Endometrial microvascular endothelial cells (primary cell): ENCODE measurements around the gene LAMA5. TPM values are rescaled to one million over a fixed set of nuclear protein-coding genes. Genes with fewer than 3 reads are reported as not detected.

Experiments
- in situ Hi-C: cut with HindIII; loops from 2 replicates; pipeline ENCODE4 v1.10.0; 2017; ENCODE audit warnings: low sequenced_read_pairs, low pct_unique_long_range_greater_than_20kb; ENCODE audit errors: inconsistent ontology term
- total RNA-seq: library from RNA; depleted of rRNA; stranded (reverse); fragments of >200 nt; gene quantifications from one replicate; pipeline ENCODE4 v1.2.3, GENCODE V29; 2015; ENCODE audit errors: inconsistent ontology term

LAMA5 gene
- total RNA-seq, 1 donor from 2014 or later = 132 TPM

GRCh38 chr20:62352402-62353288 lies 14.5 kb downstream of the LAMA5 start:
- in situ Hi-C loops = no loop called here

GRCh38 chr20:62351469-62352401 lies 15.4 kb downstream of the LAMA5 start:
- in situ Hi-C loops = no loop called here

GRCh38 chr20:62350629-62351422 lies 16.3 kb downstream of the LAMA5 start:
- in situ Hi-C loops = no loop called here

GRCh38 chr20:62350098-62350628 lies 16.9 kb downstream of the LAMA5 start:
- in situ Hi-C loops = no loop called here

GRCh38 chr20:62349556-62350097 lies 17.5 kb downstream of the LAMA5 start:
- in situ Hi-C loops = no loop called here

GRCh38 chr20:62348604-62349003 lies 18.5 kb downstream of the LAMA5 start:
- in situ Hi-C loops = no loop called here

- in situ Hi-C loops = no loop called here
These were observed 19.7 kb downstream of the LAMA5 start for GRCh38 chr20:62347445-62347844.

- in situ Hi-C loops = no loop called here
These were observed 20.0 kb downstream of the LAMA5 start for GRCh38 chr20:62347151-62347404.

GRCh38 chr20:62346398-62347150 lies 20.5 kb downstream of the LAMA5 start:
- in situ Hi-C loops = no loop called here

- in situ Hi-C loops = no loop called here
These were observed 21.3 kb downstream of the LAMA5 start for GRCh38 chr20:62345681-62346370.

- in situ Hi-C loops = no loop called here
These were observed 22.3 kb downstream of the LAMA5 start for GRCh38 chr20:62344782-62345181.

- in situ Hi-C loops = no loop called here
These were observed 23.0 kb downstream of the LAMA5 start for GRCh38 chr20:62344092-62344491.

GRCh38 chr20:62342910-62343309 lies 24.2 kb downstream of the LAMA5 start:
- in situ Hi-C loops = no loop called here

- in situ Hi-C loops = no loop called here
These were observed 27.5 kb downstream of the LAMA5 start for GRCh38 chr20:62339647-62340062.

- in situ Hi-C loops = no loop called here
These were observed 28.9 kb downstream of the LAMA5 start for GRCh38 chr20:62338294-62338620.

GRCh38 chr20:62337558-62338293 lies 29.4 kb downstream of the LAMA5 start:
- in situ Hi-C loops = no loop called here
